HG03432 (cell line): ENCODE measurements around the gene FTH1.

Experiments used
- ATAC-seq: cut with Tn5 transposase; IDR thresholded peaks from one replicate; pipeline ENCODE4 v1.9.1; 2021; ENCODE audit warnings: mild to moderate bottlenecking, moderate library complexity; ENCODE audit not compliant: unreplicated experiment

Gene FTH1

DNA sequence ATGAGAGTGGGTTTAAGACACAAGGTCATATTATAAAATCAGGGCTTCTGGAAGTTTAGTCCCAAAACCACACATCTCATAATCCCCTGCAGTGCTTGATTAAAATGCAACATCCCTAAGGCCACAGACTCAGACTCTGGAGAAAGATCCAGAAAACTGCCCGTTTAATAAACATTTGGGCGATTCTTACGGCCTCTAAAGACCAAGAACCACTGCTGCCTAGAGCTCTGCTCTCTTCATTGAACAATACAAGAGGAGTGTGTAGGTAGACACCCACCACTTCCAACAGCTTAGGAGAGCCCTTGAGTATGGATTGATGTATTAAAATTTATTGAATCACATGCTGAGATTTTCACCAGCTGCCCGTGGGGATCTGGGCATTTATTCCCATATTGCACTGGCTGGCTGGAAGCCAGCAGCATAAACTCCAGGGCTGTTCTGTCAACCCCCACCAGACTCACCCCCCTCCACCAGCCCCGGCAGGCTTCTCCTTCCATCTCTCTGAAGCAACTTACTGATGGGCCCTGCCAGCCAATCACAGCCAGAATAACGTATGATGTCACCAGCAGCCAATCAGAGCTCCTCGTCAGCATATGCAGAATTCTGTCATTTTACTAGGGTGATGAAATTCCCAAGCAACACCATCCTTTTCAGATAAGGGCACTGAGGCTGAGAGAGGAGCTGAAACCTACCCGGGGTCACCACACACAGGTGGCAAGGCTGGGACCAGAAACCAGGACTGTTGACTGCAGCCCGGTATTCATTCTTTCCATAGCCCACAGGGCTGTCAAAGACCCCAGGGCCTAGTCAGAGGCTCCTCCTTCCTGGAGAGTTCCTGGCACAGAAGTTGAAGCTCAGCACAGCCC, 18.0 kb downstream of the FTH1 start:
- ATAC-seq = no peak

GRCh38 chr11:61948505-61948904, 18.9 kb downstream of the FTH1 start:
- no peak for ATAC-seq

DNA sequence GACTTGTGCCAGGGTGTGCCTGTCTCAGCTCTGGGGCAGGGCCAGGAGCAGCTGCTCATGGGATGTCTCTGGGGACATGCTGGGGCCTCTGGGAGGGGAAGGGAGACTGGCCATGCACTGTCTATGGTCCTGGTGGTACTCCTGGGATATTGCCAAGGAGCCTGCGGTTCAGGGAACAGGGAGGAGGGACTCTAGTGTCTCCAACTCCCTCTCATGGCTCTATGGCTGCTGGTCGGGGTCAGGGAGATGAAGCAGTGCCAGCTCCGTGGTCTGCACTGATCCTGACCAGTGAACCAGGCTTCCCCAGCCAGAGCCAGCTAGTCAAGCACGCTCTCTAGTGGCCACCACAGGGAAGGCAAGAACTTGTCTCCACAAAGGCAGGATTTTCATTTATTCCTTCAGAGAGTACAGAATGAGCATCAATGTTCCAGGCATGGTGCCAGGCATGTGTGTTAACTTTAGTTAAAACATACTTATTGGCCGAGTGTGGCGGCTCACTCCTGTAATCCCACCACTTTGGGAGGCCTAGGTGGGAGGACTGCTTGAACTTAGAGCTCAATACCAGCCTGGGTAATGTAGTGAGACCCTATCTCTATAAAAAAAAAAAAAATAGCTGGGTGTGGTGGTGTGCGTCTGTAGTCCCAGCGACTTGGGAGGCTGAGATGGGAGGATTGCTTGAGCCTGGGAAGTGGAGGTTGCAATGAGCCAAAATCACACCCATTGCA, 19.8 kb downstream of the FTH1 start:
- no peak for ATAC-seq

GRCh38 chr11:61946894-61947293, 20.5 kb downstream of the FTH1 start:
- no peak for ATAC-seq

GRCh38 chr11:61945191-61945590, 22.2 kb downstream of the FTH1 start:
- no peak for ATAC-seq

- ATAC-seq = no peak
Observed at GRCh38 chr11:61940466-61940865, 27.0 kb downstream of the FTH1 start.

GRCh38 chr11:61935861-61936260, 31.6 kb downstream of the FTH1 start:
- no peak for ATAC-seq

DNA sequence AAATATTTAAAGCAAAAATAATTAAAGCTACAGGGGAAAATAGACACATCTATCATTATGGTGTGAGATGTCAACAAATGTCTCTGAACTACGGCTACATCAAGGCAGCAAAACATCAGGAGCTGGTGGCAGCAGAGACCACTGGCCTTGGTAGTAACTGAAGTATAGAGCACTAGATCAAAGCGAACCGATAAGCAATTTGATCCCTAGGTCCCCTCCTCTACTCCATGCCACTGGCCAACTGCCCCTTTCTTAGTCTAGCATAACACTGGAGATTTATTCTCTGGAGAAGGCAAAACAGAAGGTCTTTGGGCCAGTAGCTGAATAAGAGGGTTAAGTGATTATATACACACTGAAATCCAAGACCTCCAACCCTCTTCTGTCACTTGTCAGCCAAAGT, 36.5 kb downstream of the FTH1 start:
- ATAC-seq = no peak

DNA sequence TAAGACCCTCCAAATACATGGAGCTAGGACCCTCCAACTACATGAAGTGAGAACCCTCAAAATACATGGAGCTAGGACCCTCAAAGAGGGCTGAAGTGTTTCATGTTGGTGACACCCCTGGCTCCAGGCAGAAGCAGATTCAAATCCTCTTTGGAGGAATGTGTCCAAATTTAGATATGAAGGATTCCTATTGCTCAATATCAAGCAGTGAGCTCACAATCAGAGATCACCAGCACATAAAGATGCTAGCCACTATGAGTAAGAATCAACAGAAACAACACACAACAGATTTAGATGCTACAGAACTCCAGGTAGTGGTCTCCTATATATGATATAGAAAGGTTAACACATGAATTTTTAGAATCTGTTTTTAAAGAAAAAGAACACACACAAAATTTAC, 38.8 kb downstream of the FTH1 start:
- ATAC-seq = no peak

GRCh38 chr11:61927501-61927900, 39.9 kb downstream of the FTH1 start:
- ATAC-seq = no peak

GRCh38 chr11:61926235-61926634, 41.2 kb downstream of the FTH1 start:
- no peak for ATAC-seq

- no peak for ATAC-seq
Observed at GRCh38 chr11:61925736-61926135, 41.7 kb downstream of the FTH1 start.

GRCh38 chr11:61924064-61924455, 43.4 kb downstream of the FTH1 start:
- ATAC-seq = no peak

DNA sequence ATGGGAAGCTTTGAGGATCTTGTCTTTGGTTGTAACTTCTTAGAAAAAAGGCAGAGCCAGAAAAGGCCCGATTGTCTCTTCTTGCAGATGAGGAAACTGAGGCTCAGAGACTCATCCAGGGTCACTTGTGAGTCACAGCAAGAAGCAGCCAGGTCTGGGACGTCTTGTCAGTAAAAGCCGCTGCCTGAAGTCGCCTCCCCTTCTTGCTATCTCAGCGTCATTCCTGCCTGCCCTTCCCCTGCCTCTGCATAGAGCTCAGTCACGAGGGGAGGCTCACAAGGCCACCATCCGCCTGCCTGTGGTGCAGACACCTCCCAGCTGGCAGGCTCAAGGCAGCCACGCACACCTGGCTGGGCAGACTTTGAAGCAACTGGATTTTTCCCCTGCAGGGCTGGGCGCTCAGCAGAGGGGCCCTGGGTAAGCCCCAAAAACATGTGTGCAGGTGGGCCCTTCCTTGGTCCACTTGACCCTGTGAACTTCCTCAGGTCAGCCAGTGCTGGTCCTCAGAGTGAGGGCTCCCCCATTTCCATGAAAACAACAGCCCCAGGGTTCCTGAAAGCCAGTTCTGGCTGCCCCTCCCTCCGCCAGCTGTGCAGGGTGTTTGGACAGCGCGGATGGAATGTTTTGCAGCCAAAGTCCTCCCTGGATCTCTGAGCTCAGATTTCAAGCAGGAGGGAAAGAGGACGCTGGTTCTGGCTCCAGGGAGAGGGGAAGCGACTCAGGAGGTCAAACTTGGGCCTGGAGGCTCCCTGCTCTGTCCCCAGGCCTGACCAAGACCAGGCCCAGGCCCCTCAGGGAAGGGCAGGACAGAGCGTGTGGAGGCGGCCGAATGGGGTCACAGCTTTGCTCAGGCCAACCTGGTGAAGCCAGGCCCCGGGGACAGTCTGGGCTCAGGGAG, 44.0 kb downstream of the FTH1 start:
- no peak for ATAC-seq

DNA sequence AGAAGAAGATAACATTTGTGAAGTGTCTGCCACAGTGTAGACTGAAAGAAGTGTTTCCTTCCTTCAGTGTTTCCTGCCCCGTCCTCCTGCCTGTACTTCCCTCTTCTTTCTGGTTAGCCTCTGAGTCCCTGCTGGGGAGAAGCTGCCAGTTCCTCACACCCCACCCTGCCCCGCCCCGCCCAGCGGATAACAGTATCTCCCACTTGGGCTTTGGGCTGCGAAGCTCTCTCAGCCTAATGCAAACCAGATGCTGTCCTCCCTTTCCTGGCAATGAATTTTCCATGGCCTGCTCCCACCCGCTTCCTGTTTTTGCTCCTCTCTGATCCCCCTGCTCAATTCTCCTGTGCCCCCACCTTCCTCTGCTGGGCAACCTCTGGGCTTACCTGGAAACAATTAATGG, 44.9 kb downstream of the FTH1 start:
- no peak for ATAC-seq

GRCh38 chr11:61921446-61921845, 46.0 kb downstream of the FTH1 start:
- no peak for ATAC-seq

- no peak for ATAC-seq
Observed at GRCh38 chr11:61919705-61920631, 47.5 kb downstream of the FTH1 start.

DNA sequence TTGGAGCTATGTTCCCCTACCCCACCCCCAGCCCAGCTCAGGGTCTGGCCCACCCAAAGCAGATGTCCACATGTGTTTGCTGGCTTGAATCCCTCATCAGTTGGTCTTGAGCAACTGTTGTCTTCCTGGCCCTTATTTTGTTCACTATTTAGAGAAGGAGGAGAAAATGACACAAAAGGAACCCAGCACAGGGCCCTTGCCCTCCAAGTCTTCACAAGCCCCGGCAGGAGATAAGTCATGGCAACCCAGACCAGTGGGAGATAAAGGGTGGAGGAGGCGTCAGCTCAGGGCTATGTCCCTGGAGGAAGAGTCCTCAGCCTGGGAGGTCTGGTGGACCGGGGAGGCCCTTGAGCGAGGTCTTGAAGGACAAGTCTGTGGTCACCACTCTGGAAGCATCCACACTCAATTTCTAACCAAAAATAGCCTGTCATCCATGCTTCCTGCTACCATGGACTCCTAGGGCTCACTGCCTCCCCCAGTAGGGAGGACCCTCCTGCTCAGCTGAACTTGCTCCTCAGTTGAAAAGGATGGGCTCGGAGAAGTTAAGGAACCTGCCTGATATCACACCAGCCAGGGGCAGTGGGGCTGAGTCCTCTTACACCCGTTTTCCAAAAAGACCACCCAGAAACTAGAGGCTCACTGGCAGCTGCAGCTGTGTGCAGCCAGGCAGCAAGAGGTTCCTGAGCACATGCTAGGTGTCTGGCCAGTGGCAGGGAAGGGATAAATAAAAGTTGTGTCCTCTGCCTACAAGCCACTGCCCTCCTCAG, 48.3 kb downstream of the FTH1 start:
- no peak for ATAC-seq

DNA sequence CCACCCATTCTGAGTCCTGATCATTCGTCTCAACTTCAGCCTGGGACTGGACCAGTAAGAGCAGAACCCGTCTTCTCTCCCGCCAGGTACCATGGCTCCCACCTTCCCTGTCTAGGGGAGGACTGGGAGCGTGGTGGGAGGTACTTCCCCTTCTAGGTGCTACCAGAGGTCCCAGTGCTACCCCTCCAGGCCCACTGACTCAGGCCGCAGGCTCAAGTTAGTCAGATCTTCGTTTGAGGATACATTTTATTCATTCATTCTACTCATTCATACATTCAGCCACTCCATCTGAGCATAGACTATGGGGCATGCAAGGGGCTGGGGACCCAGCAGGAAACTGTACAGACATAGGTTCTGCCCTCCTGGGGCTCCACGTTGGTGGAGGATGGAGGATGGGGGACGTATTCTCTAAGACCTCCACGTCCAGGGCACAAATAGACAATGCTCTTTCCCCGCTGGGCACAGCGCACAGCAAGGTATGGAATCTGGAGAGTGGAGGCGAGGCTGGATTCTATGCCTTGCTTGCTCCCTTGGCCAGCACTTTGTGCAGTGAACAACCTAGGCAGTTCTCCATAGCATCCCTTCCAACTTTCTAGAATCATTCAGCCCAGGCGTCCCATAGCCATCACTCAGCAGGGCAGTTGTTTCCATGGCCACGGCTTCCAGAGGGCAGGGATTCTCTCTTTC, 49.0 kb downstream of the FTH1 start:
- ATAC-seq = no peak
